ENCODE measurements around the gene NHERF1.

DNA sequence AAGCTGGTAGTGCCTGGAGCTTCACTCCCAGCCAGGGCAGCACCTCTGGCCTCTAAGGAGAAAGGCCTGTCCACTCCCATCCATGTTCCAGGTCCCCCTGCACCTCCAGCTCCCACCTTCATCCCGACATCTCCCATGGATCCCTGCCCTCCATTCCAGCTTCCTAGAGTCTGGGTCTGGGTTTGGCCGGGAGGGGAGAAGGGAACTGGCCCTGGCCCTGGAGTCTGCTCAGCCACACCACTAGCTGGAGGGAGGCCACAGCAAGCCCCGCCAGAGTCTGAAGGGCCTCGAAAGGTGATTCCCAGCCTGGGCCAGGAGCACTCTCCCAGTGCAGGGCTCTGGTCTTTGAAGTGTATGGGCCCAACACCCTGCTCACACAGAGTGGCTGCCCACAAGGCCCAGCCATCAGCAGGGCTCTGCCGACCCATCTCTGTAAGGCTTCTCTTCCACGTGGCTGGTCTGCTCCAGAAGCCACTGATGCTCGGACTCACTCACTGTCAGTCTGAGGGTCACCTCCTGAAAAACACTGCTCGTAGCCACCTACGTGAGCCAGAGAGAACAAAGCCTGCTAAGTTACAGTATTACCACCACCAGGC lies 23.0 kb downstream of the NHERF1 start:
- TF ChIP-seq, protein P1, sequence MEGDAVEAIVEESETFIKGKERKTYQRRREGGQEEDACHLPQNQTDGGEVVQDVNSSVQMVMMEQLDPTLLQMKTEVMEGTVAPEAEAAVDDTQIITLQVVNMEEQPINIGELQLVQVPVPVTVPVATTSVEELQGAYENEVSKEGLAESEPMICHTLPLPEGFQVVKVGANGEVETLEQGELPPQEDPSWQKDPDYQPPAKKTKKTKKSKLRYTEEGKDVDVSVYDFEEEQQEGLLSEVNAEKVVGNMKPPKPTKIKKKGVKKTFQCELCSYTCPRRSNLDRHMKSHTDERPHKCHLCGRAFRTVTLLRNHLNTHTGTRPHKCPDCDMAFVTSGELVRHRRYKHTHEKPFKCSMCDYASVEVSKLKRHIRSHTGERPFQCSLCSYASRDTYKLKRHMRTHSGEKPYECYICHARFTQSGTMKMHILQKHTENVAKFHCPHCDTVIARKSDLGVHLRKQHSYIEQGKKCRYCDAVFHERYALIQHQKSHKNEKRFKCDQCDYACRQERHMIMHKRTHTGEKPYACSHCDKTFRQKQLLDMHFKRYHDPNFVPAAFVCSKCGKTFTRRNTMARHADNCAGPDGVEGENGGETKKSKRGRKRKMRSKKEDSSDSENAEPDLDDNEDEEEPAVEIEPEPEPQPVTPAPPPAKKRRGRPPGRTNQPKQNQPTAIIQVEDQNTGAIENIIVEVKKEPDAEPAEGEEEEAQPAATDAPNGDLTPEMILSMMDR (conservative IDR thresholded peaks at IDR 0.05; ENCODE audit: low read depth, low read length), result no peak
- TF ChIP-seq EZH2phosphoT487 (IDR thresholded peaks at IDR 0.05; ENCODE audit: borderline replicate concordance, low read length), result no peak
